ENCODE results near the gene BRSK2. TPM values are rescaled to one million over a fixed set of nuclear protein-coding genes. Genes with fewer than 3 reads are reported as not detected.

The BRSK2 gene
- total RNA-seq, 5 donors from 2014 or later (not counting 1 experiment from before 2014, with no cell fraction given), result 0.54 to 1.5 (median 0.95) TPM

- H3K4me1 Mint-ChIP-seq, result peaks cover 7 to 19% (median 9%) of the 10 kb centered on the region in 3 donors
- peaks cover 2 to 23% of the 10 kb centered on the region in 2 experiments for H3K4me1 ChIP-seq (ENCODE audit: control insufficient read depth in 1 of 2, extremely low read depth in 1 of 2, insufficient read depth in 2 of 2, low read length in 2 of 2)
- peaks cover 25 to 26% of the 10 kb centered on the region in 2 donors for H3K27me3 Mint-ChIP-seq
- H3K27me3 ChIP-seq (replicated peaks in 1 of 2; ENCODE audit: control insufficient read depth in 2 of 2, extremely low read depth in 1 of 2, insufficient read depth in 2 of 2, low read length in 1 of 2), result peaks cover 5 to 51% of the 10 kb centered on the region in 2 experiments
- ATAC-seq (replicated peaks in 1 of 4) (peak; percentile 93 to 96 (median 94)), DNase-seq (peak; percentile 89 to 98 (median 95))
- H3K36me3 ChIP-seq (ENCODE audit: control insufficient read depth in 2 of 2, extremely low read depth in 1 of 2, insufficient read depth in 1 of 2, low read length in 1 of 2), result no peaks in the 10 kb centered on the region
- H3K36me3 Mint-ChIP-seq, result peaks cover 2% of the 10 kb centered on the region
- ChIA-PET CTCF (no interaction called here), POLR2A (no interaction called here)
- H3K27ac ChIP-seq (ENCODE audit: low read length), result no peak overlapping the region
- H3K4me3 ChIP-seq (ENCODE audit: control insufficient read depth in 1 of 2, extremely low read depth in 1 of 2, low read length in 1 of 2), result peak overlapping the region; percentile 23 to 70
- H3K27ac Mint-ChIP-seq, result no peak overlapping the region
- H3K4me3 Mint-ChIP-seq, result peak overlapping the region; percentile 63 to 68 (median 67)
- no peaks in the 10 kb centered on the region for H3K9me3 ChIP-seq
- under 1% methylated on average over 87 of the region's 92 CpGs for WGBS (ENCODE audit: insufficient coverage)
- H3K9me3 Mint-ChIP-seq, result no peaks in the 10 kb centered on the region
Observed at GRCh38 chr11:1389103-1389931, 417 bp upstream of the BRSK2 start.

DNA sequence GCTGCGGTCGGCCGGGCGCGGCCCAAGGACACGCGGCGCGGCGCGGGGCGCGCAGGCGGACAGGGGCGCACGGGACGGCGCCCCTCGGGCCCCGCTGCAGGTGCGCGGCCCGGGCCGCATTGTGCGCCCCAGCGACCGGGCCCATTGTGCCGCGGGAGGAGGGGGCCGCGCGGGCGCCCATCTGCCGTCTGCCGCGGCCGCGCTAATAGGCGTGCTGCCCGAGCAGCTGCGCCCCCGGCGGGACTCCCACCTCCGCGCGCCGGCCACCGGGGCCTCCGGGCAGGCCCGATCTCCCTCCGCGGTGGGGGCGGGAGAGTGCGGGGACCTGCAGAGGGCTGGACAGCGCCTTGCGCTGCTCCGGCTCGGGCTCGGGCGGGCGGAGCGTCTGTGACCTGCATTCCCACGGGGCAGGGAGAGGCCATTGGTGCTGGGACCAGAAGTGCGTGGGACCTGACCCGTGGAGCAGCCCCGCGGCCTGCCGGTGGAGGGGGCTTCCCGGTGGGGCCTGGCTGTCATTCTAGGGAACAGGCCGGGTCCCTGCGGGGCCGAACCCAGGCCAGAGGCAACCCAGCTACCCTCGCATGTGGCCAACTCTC, 933 bp downstream of the BRSK2 start:
- H3K27me3 ChIP-seq (replicated peaks in 1 of 2; ENCODE audit: control insufficient read depth in 2 of 2, extremely low read depth in 1 of 2, insufficient read depth in 2 of 2, low read length in 1 of 2), result peaks cover 5 to 53% of the 10 kb centered on the region in 2 experiments
- ChIA-PET POLR2A (no interaction called here), CTCF (no interaction called here)
- peak overlapping the region in 2 of 3 donors; percentile 49 to 51 for H3K4me3 Mint-ChIP-seq
- no peak overlapping the region for H3K27ac ChIP-seq (ENCODE audit: low read length)
- no peak for ATAC-seq (replicated peaks in 1 of 4)
- no peak overlapping the region for H3K27ac Mint-ChIP-seq
- no peaks in the 10 kb centered on the region for H3K36me3 ChIP-seq (ENCODE audit: control insufficient read depth in 2 of 2, extremely low read depth in 1 of 2, insufficient read depth in 1 of 2, low read length in 1 of 2)
- H3K4me1 ChIP-seq (ENCODE audit: control insufficient read depth in 1 of 2, extremely low read depth in 1 of 2, insufficient read depth in 2 of 2, low read length in 2 of 2), result peaks cover 2 to 23% of the 10 kb centered on the region in 2 experiments
- no peaks in the 10 kb centered on the region for H3K9me3 ChIP-seq
- H3K4me1 Mint-ChIP-seq, result peaks cover 7 to 14% (median 9%) of the 10 kb centered on the region in 3 donors
- H3K9me3 Mint-ChIP-seq, result no peaks in the 10 kb centered on the region
- DNase-seq, result peak in 1 of 35 experiments; percentile 19
- peaks cover 2% of the 10 kb centered on the region for H3K36me3 Mint-ChIP-seq
- H3K4me3 ChIP-seq (ENCODE audit: control insufficient read depth in 1 of 2, extremely low read depth in 1 of 2, low read length in 1 of 2), result no peak overlapping the region
- WGBS (ENCODE audit: insufficient coverage), result 4% methylated on average over 73 of the region's 73 CpGs
- peaks cover 25 to 26% of the 10 kb centered on the region in 2 donors for H3K27me3 Mint-ChIP-seq

GRCh38 chr11:1391165-1392075, 1.7 kb downstream of the BRSK2 start:
- peak overlapping the region; percentile 49 to 52 (median 51) for H3K4me3 Mint-ChIP-seq
- CTCF ChIA-PET, result no interaction called here
- H3K9me3 ChIP-seq, result no peaks in the 10 kb centered on the region

DNA sequence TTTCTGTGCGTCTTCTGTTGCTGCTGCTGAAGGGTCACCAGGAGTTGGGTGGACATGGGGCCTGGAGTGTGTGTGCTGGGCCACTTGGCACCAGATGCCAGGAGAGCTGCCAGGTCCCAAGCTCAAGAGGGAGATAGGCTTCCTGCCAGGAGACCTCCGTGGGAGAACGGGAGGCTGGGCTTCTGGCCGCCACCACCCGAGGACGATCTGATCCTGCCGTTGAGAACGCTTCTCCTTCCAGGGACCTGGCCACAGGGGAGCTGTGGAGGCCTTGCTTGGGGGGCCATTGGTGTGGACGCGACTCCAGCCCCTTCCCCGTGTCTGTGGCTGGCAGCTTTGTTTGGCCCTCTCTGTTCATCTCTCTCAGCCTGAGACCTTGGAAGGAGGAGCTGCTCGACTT, 2.4 kb downstream of the BRSK2 start:
- H3K27me3 ChIP-seq (replicated peaks in 1 of 2; ENCODE audit: control insufficient read depth in 2 of 2, extremely low read depth in 1 of 2, insufficient read depth in 2 of 2, low read length in 1 of 2), result peaks cover 5 to 57% of the 10 kb centered on the region in 2 experiments
- H3K27me3 Mint-ChIP-seq, result peaks cover 25 to 26% of the 10 kb centered on the region in 2 donors
- POLR2A ChIA-PET, result interaction anchor here in 1 of 2 donors (0.6 kb wide), 1 partner anchor 582 kb away, joined by 3 read pairs; no protein-coding TSS in a partner anchor
- peaks cover 2% of the 10 kb centered on the region for H3K36me3 Mint-ChIP-seq
- H3K27ac ChIP-seq (ENCODE audit: low read length), result no peak overlapping the region
- H3K27ac Mint-ChIP-seq, result peak overlapping the region in 1 of 2 donors; percentile 75
- 77% methylated on average over 10 of the region's 12 CpGs for WGBS (ENCODE audit: insufficient coverage)
- no peaks in the 10 kb centered on the region for H3K9me3 ChIP-seq
- no peak overlapping the region for H3K4me3 ChIP-seq (ENCODE audit: control insufficient read depth in 1 of 2, extremely low read depth in 1 of 2, low read length in 1 of 2)
- peaks cover 2 to 23% of the 10 kb centered on the region in 2 experiments for H3K4me1 ChIP-seq (ENCODE audit: control insufficient read depth in 1 of 2, extremely low read depth in 1 of 2, insufficient read depth in 2 of 2, low read length in 2 of 2)
- peaks cover 7 to 14% (median 9%) of the 10 kb centered on the region in 3 donors for H3K4me1 Mint-ChIP-seq
- ATAC-seq (replicated peaks in 1 of 4) (no peak), DNase-seq (no peak)
- no peaks in the 10 kb centered on the region for H3K36me3 ChIP-seq (ENCODE audit: control insufficient read depth in 2 of 2, extremely low read depth in 1 of 2, insufficient read depth in 1 of 2, low read length in 1 of 2)
- no peaks in the 10 kb centered on the region for H3K9me3 Mint-ChIP-seq
- CTCF ChIA-PET, result no interaction called here
- peak overlapping the region in 2 of 3 donors; percentile 24 to 49 for H3K4me3 Mint-ChIP-seq

More at GRCh38 chr11:1391165-1392075, 1.7 kb downstream of the BRSK2 start:
- Histone ChIP-seq H3K27ac (ENCODE audit: low read length) (no peak overlapping the region), H3K4me3 (ENCODE audit: control insufficient read depth in 1 of 2, extremely low read depth in 1 of 2, low read length in 1 of 2) (no peak overlapping the region), H3K4me1 (ENCODE audit: control insufficient read depth in 1 of 2, extremely low read depth in 1 of 2, insufficient read depth in 2 of 2, low read length in 2 of 2) (peaks cover 2 to 23% of the 10 kb centered on the region in 2 experiments), H3K36me3 (ENCODE audit: control insufficient read depth in 2 of 2, extremely low read depth in 1 of 2, insufficient read depth in 1 of 2, low read length in 1 of 2) (no peaks in the 10 kb centered on the region), H3K27me3 (replicated peaks in 1 of 2; ENCODE audit: control insufficient read depth in 2 of 2, extremely low read depth in 1 of 2, insufficient read depth in 2 of 2, low read length in 1 of 2) (peaks cover 5 to 57% of the 10 kb centered on the region in 2 experiments)
- peaks cover 25 to 26% of the 10 kb centered on the region in 2 donors for H3K27me3 Mint-ChIP-seq
- DNase-seq, result peak in 1 of 35 experiments; percentile 32
- H3K9me3 Mint-ChIP-seq, result no peaks in the 10 kb centered on the region
- H3K4me1 Mint-ChIP-seq, result peaks cover 7 to 14% (median 9%) of the 10 kb centered on the region in 3 donors
- no peak for ATAC-seq (replicated peaks in 1 of 4)
- H3K27ac Mint-ChIP-seq, result peak overlapping the region in 1 of 2 donors; percentile 75
- H3K36me3 Mint-ChIP-seq, result peaks cover 2% of the 10 kb centered on the region
- POLR2A ChIA-PET, result no interaction called here
- WGBS (ENCODE audit: insufficient coverage), result 32% methylated on average over 27 of the region's 35 CpGs

DNA sequence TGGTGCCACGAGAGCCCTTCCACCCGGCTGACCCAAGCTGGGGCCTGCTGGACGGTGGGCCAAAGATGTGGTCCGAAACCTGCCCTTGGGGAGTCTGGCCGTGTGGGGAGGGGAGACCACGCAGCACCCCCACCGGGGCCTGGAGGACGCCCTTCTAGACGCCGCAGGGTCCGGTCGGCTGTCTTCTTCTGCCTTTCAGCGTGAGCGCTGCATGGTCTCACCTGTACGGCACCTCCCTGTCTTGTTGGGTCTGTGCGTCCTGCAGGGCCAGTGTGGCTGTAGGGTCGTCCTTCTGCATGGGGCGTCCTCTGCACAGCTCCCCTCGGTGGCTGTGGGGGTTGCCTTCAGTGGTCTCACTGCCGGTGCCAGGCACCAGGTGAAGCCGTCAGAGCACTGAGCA, 2.8 kb downstream of the BRSK2 start:
- Mint-ChIP-seq H3K27ac (no peak overlapping the region), H3K36me3 (peaks cover 2% of the 10 kb centered on the region), H3K4me3 (peak overlapping the region in 1 of 3 donors; percentile 24), H3K4me1 (peaks cover 5 to 12% (median 7%) of the 10 kb centered on the region in 3 donors), H3K9me3 (no peaks in the 10 kb centered on the region), H3K27me3 (peaks cover 25 to 26% of the 10 kb centered on the region in 2 donors)
- Histone ChIP-seq H3K27ac (ENCODE audit: low read length) (no peak overlapping the region), H3K9me3 (no peaks in the 10 kb centered on the region), H3K4me3 (ENCODE audit: control insufficient read depth in 1 of 2, extremely low read depth in 1 of 2, low read length in 1 of 2) (no peak overlapping the region), H3K4me1 (ENCODE audit: control insufficient read depth in 1 of 2, extremely low read depth in 1 of 2, insufficient read depth in 2 of 2, low read length in 2 of 2) (peaks cover 2 to 23% of the 10 kb centered on the region in 2 experiments), H3K27me3 (replicated peaks in 1 of 2; ENCODE audit: control insufficient read depth in 2 of 2, extremely low read depth in 1 of 2, insufficient read depth in 2 of 2, low read length in 1 of 2) (peaks cover 5 to 53% of the 10 kb centered on the region in 2 experiments), H3K36me3 (ENCODE audit: control insufficient read depth in 2 of 2, extremely low read depth in 1 of 2, insufficient read depth in 1 of 2, low read length in 1 of 2) (no peaks in the 10 kb centered on the region)
- no peak for DNase-seq
- 86% methylated on average over 21 of the region's 21 CpGs for WGBS (ENCODE audit: insufficient coverage)
- POLR2A ChIA-PET, result interaction anchor here in 1 of 2 donors (0.6 kb wide), 1 partner anchor 582 kb away, joined by 3 read pairs; no protein-coding TSS in a partner anchor
- CTCF ChIA-PET, result no interaction called here
- ATAC-seq (replicated peaks in 1 of 4), result no peak
